Stimulated activated CD8-positive, alpha-beta memory T cell treated with anti-CD3 and anti-CD28 coated beads, Interleukin-2, amount 100 ng/mL, for 48 hours (primary cell): Measurements from ENCODE around the gene PDPK1.
"Not testable (repeated sequence)": the region's sequence is repeated elsewhere in the genome, so short reads cannot be mapped to it uniquely, and the experiment has no call there.

Source experiments
- DNase-seq, 2 donors: peaks; one replicate each; pipeline ENCODE4 v3.0.0-alpha.2; 2020; ENCODE audit warnings: low read depth in 2 of 2

Gene PDPK1

GRCh38 chr16:2611877-2612276 lies 74.1 kb downstream of the PDPK1 start:
- not testable (repeated sequence) for DNase-seq

- DNase-seq: not testable (repeated sequence)
Measured at GRCh38 chr16:2613251-2613650, 75.4 kb downstream of the PDPK1 start.

- no peak for DNase-seq
Measured at GRCh38 chr16:2614761-2615191, 77.0 kb downstream of the PDPK1 start.

DNA sequence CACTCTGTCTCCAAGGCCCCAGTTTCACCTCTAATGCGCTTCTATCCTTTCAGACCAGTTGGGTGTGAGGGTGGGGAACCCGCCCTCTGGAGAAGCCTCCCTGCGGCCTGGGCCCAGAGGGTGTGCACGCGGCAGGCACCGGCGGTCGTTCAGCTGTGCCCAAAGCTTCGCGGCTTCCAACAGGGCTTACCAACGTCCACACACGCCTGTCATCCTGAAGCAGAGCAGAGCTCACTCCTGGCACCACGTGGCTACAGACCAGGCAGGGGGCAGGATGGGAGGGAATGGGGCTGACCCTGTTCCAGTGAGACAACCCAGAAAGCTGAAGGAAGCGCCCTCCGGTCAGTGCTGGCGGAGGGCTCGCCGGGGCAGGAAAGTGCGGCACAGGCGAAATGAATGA lies 81.1 kb downstream of the PDPK1 start:
- DNase-seq: not testable (repeated sequence)

DNA sequence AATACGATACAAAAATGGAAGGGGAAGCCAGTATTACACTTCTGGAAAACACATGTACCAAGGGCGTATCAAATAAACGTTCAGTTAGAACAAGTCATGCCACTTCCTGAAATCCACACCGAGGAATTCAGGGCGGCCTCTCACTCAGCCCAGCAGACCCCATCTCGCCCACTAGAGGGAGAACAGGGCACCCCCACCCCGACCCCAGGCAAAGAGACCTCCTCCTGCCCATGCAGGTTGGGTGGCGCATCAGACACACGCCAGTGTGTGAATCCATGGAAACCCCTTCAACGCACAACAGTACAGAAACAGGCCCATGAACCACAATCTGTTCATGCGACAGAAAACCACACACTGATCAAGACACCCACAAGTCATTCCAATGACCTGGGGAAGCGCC lies 81.8 kb downstream of the PDPK1 start:
- DNase-seq: not testable (repeated sequence)

GRCh38 chr16:2620870-2621269 lies 83.0 kb downstream of the PDPK1 start:
- DNase-seq: not testable (repeated sequence)

DNA sequence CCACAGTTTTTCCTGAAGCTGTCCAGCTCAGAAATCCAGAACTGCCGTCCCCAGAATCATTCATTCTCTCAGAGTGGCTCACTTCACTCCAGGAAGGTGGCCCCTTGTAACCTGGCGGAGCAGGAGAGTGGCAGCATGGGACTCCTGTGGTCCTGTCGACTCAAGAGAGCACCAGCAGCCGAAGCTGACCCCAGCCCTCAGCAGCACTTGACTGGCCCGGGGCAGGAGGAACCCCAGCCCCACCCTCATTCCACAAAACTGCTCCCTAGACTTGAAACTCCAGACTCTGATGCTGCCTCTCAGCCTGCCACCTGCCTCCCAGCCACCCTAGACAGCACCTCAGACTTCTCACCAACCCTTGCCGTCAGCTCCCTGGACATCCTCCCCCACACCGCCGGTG lies 83.6 kb downstream of the PDPK1 start:
- not testable (repeated sequence) for DNase-seq

GRCh38 chr16:2627075-2627474 lies 89.3 kb downstream of the PDPK1 start:
- not testable (repeated sequence) for DNase-seq

DNA sequence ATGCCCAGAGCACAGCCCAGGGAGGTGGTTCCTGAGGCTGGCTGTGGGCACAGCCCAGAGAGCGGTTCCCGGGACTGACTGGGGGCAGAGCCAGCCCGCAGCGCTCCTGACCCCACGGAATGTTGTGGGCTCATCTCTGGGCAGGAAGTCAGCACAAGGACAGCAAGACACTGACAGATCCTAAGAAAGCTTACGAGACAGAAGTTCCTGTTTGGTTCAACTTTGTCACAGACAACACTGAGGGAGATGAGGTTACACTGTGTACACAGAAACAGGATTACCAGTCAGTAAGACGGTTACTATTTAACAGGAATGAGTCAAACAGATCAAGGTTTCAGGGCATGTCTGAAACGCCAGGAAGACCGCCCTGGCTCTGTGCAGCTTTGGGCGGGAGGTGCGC lies 93.4 kb downstream of the PDPK1 start:
- DNase-seq: not testable (repeated sequence)

- DNase-seq: not testable (repeated sequence)
Measured at GRCh38 chr16:2632291-2632690, 94.5 kb downstream of the PDPK1 start.

DNA sequence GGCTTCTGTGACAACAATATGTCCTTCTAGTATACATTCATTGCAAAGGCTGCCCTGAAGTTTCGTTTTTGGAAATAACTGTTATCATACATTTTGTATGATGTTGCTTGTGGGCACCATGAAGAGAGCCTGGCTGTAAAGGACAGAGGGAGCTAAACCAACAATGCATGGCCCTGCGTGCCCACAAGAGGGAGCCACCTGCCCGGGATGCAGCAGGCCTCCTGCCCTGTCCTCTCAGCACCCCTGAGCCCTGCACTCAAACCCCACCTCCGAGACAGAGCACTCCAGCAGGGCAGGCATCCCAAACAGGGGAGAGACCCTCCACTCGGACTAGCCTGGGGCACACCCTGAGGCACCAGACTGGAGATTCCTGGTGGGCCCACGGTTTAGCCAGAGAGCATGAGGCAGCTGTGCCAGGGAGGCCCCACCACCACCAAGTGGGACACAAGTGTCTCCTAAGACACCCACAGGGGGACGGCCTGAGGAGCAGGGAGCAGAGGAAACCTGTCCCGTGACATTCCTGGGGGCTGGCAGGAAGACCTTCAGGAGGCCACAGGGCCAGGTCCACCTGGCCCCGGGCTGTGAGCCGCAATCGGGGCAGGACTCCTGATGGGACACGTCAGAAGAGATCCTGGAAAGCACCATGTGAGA lies 101.4 kb downstream of the PDPK1 start:
- DNase-seq: peak; percentile 25 to 36

GRCh38 chr16:2639722-2640072 lies 101.9 kb downstream of the PDPK1 start:
- not testable (repeated sequence) for DNase-seq

GRCh38 chr16:2642561-2642960 lies 104.7 kb downstream of the PDPK1 start:
- not testable (repeated sequence) for DNase-seq

DNA sequence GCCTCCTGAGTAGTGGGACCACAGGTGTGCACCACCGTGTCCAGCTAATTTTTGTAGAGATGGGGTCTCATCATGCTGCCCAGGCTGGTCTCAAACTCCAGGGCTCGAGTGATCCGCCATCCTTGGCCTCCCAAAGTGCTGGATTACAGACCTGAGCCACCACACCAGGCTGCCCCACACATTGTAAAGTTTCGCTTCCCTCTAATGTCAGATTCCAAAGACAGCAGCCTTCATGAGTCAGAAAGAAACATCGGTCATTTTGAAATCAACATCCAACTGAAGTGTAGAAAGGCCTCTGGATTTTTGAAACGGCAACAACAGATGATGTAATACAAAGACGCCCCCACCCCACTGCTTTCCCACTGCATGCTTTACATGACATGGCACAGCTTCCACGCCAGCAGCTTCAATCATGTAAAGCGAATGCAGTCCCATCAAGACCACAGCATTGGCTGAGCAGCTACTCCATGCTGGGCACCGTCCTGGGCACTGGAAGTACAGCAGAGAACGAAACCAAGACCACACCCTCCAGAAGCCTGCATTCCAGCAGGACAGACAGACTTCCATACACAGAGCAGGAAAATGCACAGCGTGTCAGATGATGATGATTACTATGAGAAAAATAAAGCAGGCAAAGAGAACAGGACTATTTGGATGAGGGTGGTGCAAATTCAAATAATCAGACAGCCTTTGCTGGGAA lies 107.1 kb downstream of the PDPK1 start:
- DNase-seq: not testable (repeated sequence)

DNA sequence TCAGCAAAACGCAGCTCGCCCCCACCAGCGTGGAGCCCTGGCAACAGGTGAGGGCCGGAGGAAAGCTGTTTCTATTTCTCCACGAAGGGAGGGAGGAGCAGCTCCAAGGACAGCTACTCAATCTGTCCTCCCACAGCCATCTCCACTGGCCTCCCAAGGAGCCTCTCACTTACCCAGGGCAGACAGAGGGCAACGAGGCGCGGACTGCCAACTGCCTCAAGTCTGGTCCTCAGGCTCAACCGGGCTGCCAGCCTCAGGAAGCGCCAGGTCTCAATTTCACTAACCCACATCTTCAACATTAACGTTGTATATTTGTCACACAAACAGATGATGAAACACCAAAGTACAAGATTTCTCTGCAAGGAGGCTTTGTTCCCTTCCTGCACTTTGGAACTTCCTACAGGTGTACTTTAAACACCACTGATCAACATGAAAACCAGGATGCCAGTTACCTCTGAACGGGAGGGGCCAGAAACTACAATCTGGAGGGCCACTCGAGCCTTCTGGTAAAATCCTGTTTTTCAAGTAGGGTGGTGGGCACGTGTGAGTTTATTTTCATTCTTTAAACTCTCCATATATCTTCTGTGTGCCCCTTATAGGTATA lies 113.5 kb downstream of the PDPK1 start:
- DNase-seq: not testable (repeated sequence)
